ENCODE results near the gene NYAP2. TPM values are rescaled to one million over a fixed set of nuclear protein-coding genes. Genes with fewer than 3 reads are reported as not detected.

NYAP2 gene
- total and polyA plus RNA-seq, 10 of the 15 experiments (the other 5 are each of a cell fraction or from before 2014, with no cell fraction given) = 0.03 TPM; not detected in 9

DNA sequence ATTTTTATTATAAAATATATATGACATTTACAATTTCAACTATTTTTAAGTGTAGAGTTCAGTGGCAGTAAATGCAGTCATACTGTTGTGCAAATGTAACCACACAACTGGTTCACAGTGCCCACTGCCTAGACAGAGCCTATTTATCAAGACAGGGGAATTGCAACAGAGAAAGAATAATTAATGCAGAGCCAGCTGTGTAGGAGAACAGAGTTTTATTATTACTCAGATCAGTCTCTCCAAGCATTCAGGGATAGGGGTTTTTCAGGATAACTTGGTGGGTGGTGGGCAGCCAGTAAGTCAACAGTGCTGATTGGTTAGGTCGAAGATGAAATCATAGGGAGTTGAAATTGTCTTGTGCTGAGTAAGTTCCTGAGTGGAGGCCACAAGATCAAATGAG is 200.3 kb downstream of the NYAP2 start:
- Histone ChIP-seq H3K4me1 (ENCODE audit: control insufficient read depth, insufficient read depth, low read length) (no peaks in the 10 kb centered on the region), H3K36me3 (ENCODE audit: control insufficient read depth in 2 of 2, insufficient read depth in 2 of 2, low read length in 1 of 2) (no peaks in the 10 kb centered on the region), H3K27ac (ENCODE audit: control insufficient read depth, insufficient read depth) (no peak overlapping the region), H3K27me3 (replicated peaks in 1 of 2; ENCODE audit: control insufficient read depth in 2 of 2, insufficient read depth in 2 of 2, low read length in 1 of 2) (no peaks in the 10 kb centered on the region), H3K4me2 (ENCODE audit: control insufficient read depth, insufficient read depth) (no peak overlapping the region), H3K9ac (ENCODE audit: control insufficient read depth, insufficient read depth, low read length) (no peak overlapping the region), H3K4me3 (no peak overlapping the region), H2AFZ (ENCODE audit: control insufficient read depth, low read depth, low read length) (no peak overlapping the region), H3K79me2 (ENCODE audit: control insufficient read depth, insufficient read depth, low read length) (no peaks in the 10 kb centered on the region), H4K20me1 (ENCODE audit: control insufficient read depth, insufficient read depth) (no peaks in the 10 kb centered on the region), H3K9me3 (replicated peaks; ENCODE audit: control insufficient read depth, insufficient read depth, low read length) (no peaks in the 10 kb centered on the region)
- RAD21 ChIA-PET (ENCODE audit: unreplicated experiment) = no interaction called here
- DNase-seq (ENCODE audit: low read depth, low spot score) (no peak), ATAC-seq (no peak), FAIRE-seq (no peak)
- TF ChIP-seq ATF7 (IDR thresholded peaks at IDR 0.05; ENCODE audit: low read depth) (no peak), ZNF384 (IDR thresholded peaks at IDR 0.05; ENCODE audit: borderline replicate concordance, low read depth, low read length) (no peak), ZNF217 (IDR thresholded peaks at IDR 0.05) (no peak), NFYB (IDR thresholded peaks at IDR 0.05; ENCODE audit: insufficient read depth, low read depth, low read length) (no peak), HDAC2 (IDR thresholded peaks at IDR 0.05) (no peak), KAT2A (conservative IDR thresholded peaks at IDR 0.05; ENCODE audit: control insufficient read depth, low read depth, low read length) (no peak), TCF7 (IDR thresholded peaks at IDR 0.05; ENCODE audit: borderline replicate concordance) (no peak), SREBF2 (IDR thresholded peaks at IDR 0.05; ENCODE audit: low read length) (no peak), CEBPB (IDR thresholded peaks at IDR 0.05; ENCODE audit: borderline replicate concordance in 1 of 2, low read depth in 2 of 2, low read length in 2 of 2) (no peak)
- TF ChIP-seq, protein P1, sequence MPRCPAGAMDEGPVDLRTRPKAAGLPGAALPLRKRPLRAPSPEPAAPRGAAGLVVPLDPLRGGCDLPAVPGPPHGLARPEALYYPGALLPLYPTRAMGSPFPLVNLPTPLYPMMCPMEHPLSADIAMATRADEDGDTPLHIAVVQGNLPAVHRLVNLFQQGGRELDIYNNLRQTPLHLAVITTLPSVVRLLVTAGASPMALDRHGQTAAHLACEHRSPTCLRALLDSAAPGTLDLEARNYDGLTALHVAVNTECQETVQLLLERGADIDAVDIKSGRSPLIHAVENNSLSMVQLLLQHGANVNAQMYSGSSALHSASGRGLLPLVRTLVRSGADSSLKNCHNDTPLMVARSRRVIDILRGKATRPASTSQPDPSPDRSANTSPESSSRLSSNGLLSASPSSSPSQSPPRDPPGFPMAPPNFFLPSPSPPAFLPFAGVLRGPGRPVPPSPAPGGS (IDR thresholded peaks at IDR 0.05; ENCODE audit: borderline replicate concordance, insufficient read depth, low read depth, low read length, poor library complexity, severe bottlenecking) = no peak
- TF ChIP-seq, protein P2, sequence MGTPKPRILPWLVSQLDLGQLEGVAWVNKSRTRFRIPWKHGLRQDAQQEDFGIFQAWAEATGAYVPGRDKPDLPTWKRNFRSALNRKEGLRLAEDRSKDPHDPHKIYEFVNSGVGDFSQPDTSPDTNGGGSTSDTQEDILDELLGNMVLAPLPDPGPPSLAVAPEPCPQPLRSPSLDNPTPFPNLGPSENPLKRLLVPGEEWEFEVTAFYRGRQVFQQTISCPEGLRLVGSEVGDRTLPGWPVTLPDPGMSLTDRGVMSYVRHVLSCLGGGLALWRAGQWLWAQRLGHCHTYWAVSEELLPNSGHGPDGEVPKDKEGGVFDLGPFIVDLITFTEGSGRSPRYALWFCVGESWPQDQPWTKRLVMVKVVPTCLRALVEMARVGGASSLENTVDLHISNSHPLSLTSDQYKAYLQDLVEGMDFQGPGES (IDR thresholded peaks at IDR 0.05) = no peak
- TF ChIP-seq, protein P3, sequence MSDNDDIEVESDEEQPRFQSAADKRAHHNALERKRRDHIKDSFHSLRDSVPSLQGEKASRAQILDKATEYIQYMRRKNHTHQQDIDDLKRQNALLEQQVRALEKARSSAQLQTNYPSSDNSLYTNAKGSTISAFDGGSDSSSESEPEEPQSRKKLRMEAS (IDR thresholded peaks at IDR 0.05; ENCODE audit: low read depth, low read length) = no peak
- TF ChIP-seq, protein P4, sequence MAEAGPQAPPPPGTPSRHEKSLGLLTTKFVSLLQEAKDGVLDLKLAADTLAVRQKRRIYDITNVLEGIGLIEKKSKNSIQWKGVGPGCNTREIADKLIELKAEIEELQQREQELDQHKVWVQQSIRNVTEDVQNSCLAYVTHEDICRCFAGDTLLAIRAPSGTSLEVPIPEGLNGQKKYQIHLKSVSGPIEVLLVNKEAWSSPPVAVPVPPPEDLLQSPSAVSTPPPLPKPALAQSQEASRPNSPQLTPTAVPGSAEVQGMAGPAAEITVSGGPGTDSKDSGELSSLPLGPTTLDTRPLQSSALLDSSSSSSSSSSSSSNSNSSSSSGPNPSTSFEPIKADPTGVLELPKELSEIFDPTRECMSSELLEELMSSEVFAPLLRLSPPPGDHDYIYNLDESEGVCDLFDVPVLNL (IDR thresholded peaks at IDR 0.05; ENCODE audit: low read depth, low read length) = no peak
- TF ChIP-seq, protein P5, sequence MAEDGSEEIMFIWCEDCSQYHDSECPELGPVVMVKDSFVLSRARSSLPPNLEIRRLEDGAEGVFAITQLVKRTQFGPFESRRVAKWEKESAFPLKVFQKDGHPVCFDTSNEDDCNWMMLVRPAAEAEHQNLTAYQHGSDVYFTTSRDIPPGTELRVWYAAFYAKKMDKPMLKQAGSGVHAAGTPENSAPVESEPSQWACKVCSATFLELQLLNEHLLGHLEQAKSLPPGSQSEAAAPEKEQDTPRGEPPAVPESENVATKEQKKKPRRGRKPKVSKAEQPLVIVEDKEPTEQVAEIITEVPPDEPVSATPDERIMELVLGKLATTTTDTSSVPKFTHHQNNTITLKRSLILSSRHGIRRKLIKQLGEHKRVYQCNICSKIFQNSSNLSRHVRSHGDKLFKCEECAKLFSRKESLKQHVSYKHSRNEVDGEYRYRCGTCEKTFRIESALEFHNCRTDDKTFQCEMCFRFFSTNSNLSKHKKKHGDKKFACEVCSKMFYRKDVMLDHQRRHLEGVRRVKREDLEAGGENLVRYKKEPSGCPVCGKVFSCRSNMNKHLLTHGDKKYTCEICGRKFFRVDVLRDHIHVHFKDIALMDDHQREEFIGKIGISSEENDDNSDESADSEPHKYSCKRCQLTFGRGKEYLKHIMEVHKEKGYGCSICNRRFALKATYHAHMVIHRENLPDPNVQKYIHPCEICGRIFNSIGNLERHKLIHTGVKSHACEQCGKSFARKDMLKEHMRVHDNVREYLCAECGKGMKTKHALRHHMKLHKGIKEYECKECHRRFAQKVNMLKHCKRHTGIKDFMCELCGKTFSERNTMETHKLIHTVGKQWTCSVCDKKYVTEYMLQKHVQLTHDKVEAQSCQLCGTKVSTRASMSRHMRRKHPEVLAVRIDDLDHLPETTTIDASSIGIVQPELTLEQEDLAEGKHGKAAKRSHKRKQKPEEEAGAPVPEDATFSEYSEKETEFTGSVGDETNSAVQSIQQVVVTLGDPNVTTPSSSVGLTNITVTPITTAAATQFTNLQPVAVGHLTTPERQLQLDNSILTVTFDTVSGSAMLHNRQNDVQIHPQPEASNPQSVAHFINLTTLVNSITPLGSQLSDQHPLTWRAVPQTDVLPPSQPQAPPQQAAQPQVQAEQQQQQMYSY (CRISPR knock-in tag; IDR thresholded peaks at IDR 0.05) = no peak
- 0% methylated on average over 1 of the region's 1 CpG for WGBS (ENCODE audit: insufficient coverage, insufficient replicate concordance, low lambda C conversion rate, missing lambda C conversion rate)
- no TSS peak for BruUV-seq (replicated peaks)
- in situ Hi-C loops (cut with MboI) (no loop called here), intact Hi-C loops (cut with micrococcal nuclease; ENCODE audit: unreplicated experiment) (no loop called here)
- POLR2A ChIA-PET = no interaction called here
- CTCF ChIA-PET = interaction anchor here (0.6 kb wide), 1 partner anchor 577 kb away, joined by 5 read pairs; no protein-coding TSS in a partner anchor
- SMC1A ChIA-PET (ENCODE audit: uncharacterized antibody, unreplicated experiment) = no interaction called here

Data from GM12878 (cell line).